GM18870 (cell line): ENCODE data around the gene INPP5E.

Experiments
- ATAC-seq: cut with Tn5 transposase; IDR thresholded peaks from one replicate; pipeline ENCODE4 v1.9.1; 2021; ENCODE audit warnings: moderate library complexity; ENCODE audit not compliant: unreplicated experiment

INPP5E gene, protein sequence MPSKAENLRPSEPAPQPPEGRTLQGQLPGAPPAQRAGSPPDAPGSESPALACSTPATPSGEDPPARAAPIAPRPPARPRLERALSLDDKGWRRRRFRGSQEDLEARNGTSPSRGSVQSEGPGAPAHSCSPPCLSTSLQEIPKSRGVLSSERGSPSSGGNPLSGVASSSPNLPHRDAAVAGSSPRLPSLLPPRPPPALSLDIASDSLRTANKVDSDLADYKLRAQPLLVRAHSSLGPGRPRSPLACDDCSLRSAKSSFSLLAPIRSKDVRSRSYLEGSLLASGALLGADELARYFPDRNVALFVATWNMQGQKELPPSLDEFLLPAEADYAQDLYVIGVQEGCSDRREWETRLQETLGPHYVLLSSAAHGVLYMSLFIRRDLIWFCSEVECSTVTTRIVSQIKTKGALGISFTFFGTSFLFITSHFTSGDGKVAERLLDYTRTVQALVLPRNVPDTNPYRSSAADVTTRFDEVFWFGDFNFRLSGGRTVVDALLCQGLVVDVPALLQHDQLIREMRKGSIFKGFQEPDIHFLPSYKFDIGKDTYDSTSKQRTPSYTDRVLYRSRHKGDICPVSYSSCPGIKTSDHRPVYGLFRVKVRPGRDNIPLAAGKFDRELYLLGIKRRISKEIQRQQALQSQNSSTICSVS

DNA sequence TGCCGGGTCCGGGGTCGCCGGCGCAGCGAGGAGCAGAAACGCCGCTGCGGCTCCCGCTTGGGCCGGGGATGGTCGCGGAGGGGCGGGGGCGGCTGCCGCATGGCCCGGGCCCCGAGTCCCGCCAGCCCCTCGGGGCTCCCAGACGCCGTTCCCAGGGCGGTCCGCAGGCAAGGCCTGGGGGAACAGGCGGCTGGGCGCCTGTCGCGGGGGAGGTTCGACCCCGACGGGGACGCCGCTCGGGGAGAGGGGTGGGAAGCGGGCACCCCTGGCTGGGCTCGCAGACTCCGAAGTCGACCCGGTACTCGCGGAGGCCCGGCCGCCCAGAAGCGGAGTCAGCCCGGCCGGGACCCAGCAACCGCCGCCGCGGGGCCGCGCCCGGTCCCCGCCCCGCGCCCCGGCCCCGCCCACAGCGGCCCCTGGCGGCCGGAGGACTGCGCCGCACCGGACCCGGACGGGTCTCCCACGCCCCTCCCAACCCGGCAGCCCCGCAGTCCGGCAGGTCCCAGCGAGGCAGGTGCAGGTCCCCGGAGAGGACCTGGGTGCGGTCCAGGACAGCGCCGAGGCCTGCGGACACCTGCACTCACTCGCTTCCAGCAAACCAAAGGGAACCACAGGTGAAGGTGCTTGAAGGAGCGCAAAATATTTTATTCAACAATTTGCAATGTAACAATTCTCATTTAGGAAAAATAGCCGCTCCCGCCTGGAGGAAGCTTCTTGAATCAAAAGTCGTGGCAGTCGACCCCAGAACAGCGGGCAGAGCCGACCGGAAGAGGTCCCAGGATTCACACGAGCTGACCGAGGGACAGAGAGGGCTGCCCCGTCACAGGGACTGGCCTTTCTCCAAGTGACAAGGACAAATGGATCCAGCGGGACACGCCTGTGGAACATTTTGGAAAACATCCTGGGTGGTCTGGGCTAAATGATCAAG lies at the start of gene INPP5E:
INPP5E (minus strand) TSS at position 365 of the 928 bp plus-strand sequence. CDS start 426 bp downstream, outside the sequence.
- no peak for ATAC-seq

DNA sequence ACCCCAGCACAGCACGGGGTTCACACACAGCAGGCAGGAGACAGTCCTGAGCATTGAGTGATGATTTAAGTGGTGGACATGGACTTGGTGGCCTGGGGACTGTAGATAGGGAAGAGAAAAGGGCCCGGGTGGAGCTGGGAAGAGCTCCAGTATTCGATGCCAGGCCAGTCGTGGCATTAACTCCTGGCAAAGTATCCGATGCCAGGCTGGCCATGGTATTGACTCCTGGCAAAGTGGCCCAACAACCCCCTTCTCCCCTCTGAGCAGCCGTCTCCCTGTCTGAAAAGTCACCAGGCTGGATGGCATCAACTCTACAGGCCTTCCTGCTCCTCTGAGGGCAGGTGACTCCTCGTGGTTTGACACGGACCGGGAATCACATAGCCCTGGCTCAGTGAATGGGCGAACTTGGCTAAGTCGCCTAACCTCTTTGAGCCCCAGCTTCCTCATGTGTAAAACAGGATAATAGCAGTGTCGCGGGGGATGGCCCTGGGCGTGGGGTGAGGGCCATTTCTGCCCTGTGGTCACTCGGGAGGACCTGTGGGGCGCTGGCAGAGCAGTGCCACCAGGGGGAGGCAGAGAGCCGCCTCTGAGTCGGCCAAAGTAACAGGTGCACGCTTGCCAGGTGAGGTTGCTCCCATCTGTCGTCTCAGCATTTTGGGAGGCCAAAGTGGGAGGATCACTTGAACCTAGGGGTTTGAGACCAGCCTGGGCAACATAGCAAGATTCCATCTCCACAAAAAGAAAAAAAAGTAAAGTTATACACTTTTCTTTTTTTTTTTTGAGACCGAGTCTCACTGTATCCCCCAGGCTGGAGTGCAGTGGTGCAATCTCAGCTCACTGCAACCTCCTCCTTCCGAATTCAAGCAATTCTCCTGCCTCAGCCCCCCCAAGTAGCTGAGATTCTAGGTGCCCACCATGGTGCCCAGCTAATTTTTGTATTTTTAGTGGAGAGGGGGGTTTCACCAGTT lies 48.9 kb upstream of the INPP5E start:
- no peak for ATAC-seq

DNA sequence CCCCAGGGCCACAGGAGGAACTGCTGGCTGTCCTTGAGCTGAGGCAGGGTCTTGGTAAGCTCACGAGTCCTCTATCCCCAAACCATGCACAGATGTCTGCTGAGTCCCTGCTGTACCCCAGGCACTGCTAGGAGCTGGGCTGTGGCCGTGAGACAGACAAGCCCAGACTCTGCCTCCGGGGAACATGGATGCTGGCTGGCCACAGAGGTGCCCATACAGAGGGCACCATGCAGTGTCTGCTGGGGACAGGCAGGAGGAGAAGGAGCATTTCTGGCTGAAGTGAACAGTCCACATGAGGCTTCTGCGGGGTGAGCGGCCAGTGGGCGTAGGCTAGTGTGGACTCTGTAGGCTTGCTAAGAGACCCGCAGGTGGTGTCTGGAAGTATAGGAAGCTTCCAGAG lies 48.0 kb upstream of the INPP5E start:
- ATAC-seq = no peak

DNA sequence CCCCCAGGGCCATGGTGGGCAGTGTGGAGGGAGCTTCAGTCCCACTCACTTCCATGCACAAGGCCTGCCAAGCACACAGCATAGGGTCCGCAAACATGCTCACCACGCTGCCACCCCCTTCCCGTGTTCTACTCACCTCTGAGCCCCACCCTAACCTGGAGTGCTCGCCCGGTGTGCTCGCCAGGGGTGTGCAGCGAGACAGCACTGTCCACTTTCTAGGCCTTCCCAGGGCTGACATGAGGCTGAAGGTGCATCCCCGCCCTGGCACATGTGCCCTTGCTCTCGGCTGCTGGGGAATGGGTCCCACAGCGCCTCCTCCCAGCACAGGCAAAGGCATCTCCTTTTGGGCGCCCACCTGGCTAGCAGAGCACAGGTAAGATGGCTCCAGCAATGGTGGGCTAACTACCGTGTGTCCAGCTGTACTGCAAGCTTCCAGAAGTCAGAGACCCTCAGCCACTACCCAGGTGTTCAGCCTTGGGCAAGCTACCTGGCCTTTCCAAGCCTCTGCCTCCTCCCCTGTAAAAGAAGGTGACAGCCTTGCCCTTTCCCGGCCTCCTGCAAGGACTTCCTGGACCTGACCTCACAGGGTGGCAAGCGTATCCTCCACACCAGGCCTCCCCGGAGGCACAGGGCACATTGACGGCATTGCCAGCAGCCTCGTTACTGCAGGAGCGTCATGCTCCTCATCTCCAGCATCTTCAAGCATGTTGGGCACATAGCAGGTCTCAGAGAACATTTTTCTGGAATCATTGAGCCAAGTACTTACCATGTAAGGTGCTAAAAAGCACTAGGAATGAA lies 47.4 kb upstream of the INPP5E start:
- ATAC-seq = no peak

DNA sequence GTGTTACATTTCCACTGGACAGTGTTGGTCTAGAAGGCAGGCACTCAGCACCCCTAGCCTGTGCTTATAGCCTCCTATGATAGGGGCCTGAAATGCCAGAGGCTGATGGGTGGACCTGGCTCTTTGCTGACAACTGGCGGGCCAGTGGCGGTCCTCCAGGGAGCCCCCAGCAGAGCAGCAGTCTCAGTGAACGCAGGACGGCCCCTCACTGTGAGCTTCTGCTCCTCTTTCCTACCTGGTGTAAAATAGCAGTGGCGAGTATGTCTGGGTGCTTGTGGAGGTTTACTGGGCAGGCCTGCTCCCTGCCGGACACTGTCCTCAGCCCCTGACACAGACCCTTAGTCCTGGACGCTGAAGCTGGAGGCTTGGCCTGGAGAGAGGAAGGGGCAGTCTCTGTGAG lies 46.5 kb upstream of the INPP5E start:
- ATAC-seq = no peak

DNA sequence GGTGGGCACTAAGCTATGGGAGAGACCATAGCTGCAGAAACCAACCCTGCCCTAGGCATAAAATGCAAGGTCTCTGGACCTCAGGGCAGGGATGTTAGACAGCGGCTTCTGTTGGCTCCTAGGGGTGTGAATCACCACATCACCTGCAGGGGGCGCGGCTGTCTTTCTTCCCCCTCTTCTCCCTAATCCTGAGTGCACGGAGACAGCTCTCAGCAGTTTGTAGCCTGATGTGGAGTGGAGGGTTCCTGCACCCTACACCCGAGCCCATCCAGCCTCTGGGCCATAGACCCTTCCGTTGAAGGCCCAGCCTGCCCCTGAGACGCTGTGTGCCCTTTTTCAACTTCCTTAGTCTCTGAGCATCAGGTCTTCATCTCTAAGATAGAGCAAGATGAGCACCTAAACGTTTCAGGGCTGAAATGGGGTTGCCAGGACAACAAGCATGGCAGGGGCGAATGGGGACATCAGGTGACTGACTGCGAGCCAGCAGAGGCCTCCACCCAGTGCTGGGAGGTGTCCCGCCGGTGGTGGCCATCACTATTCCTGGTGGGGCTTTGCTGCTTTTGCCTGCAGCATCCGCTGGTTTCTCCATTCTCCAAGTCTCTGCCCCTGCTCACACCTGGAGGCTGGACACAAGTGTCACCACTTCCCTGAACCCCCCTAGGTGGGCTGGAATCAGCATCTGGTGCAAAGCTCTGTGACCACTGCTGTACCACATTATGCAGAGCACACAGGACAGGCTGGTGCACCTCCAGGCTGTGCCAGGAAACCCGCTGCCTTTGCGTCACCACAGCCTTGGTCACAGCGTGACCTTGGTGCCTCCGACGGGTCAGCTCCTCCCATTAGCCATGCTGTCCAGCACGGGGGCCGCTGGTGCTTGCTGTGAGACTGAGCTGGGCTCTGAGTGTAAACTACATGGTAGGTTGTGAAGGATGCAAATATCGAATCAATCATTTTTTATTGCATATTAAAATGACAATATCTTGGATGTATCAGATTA lies 45.7 kb upstream of the INPP5E start:
- no peak for ATAC-seq

DNA sequence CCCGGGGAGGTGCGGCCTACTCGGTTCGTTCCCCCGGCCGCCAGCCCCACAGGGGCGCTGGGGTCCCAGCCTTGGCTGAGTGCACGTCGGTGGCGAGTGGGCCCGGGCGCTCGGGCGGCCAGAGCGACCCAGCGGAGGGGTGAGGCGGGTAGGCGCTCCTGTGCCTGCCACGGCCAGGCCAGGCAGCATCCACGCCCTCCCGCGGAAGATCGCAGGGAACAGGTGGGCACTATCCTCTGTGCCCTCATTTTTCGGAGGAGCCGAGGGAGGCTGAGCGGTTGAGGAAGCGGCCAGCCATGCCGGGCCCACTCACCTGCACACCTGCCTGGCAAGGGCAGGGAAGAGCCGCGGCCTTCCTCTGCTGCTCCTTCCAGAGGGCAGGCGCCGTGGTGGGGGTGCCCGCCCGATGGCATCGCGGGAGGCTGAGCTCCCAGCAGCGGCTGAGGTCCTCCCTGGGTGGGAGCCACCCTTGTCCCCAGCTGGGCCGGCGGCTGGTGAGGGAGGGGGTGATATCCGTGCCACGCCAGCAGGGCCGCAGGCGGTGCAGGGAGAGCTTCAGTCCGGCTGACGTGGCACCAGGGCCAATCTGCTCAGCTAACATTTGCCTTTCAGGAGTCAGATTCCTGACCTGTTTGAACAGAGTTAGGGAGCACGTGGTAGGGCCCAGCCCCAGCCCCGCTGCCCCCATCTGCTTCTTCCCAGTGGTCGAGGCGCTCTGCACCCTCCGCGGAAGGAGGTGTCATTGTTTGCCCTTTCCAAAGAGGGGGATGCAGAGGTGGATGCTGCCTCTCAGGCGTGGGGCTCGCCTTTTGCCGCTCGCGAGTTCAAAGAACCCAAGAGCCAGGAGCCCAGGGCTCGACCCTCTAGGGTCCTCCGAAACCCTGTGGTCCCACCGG lies 44.8 kb upstream of the INPP5E start:
- no peak for ATAC-seq

DNA sequence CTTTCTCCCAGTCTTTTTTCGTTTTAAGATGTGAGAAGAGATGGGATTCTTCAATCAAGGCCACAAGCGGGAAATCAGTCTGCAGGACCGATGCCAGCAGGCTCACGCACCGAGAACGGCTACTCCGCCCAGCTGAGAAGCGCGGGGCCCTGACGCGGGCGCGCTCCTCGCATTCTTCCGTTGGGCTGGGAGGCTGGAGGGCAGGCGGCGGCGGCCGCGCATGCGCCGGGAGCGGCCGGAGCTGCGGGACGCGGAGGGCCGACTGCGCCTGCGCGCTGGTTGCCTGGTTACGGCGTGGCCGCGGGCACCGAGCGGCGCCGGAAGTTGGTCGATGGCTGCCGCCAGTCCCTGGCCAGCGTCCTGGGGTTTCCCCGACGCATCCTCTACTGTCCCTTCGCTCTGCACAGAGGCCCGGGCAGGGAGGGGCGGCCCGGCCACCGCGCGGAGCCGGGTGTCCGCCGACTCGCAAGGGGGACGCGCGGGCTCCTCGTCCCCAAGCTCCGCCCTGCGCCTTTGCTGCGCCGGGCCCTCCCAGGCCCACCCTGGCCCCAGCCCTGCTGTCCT lies 44.0 kb upstream of the INPP5E start:
- peak; percentile 66 for ATAC-seq

DNA sequence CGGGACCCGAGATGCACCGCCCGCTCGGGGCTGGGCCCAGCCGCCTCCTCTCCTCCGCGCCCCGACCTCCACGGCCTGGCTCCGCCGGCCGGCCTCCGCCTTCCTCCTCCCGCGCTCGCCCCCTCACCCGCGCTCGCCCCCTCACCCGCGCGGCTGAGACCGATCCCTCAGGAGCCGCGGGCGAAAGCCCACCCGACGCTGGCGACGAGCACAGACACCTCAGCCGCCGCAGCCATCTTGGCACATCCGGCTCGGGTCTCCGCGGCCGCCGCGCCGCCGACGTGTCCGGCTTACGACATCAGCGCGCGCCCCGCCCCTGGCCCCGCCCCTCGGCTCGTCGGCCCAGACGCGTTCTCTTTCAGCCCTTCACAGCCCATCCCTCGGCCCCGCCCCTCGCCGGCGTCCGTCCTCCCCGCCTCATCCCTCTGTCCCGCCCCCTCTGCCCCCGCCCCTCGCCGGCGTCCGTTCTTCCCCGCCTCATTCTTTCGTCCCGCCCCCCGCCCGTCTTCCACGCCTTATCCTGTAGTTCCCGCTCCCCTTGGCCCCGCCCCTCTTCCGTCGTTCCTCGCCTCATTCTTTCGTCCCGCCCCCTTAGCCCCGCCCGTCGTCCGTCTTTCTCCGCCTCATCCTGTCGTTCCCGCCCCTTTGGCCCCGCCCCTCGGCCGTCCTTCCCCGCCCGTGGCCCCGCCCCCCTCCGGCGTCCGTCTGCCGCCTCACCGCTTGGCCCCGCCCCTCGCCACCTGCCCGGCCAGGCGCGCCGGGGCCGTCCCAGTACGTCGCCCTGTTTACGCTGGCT lies 43.3 kb upstream of the INPP5E start, which contains the start of gene SEC16A:
SEC16A (minus strand) TSS at position 248 of the 796 bp plus-strand sequence. CDS start 5,425 bp downstream, outside the sequence.
- ATAC-seq = peak; percentile 50

DNA sequence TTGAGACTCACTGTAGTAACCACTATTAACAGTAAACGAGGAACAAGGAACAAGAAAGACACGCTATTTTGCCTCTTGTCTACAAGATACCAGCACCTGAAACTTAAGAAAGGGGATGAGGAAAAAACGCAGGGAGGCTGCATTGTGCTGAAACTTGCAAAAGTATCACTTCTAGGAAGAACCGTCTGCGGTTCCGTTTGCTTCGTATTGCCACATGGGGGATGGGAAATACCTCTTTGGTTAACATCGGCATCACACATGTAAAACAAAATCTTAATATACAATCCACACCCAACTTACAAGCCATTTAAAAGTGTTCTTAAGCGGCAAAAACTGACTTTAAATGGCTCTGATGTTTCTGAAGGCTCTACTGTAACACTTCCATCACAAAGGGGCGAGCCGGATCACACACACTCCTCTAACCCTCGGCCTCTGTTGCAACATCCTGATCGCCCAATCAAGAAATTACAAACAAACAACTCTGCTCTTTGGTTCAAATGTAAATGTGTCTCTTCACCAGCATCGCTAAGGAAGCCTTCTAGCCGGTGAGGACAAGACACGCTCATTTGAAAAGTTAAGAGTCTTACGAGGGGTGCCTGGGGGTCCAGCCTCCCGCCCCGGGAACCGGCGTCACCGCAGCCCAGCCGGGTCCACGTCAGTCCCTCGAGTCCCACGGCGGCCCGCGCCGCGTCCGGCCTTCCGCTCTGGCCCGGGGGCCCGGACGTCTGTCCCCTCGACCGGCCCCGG lies 42.6 kb upstream of the INPP5E start:
- ATAC-seq = no peak

DNA sequence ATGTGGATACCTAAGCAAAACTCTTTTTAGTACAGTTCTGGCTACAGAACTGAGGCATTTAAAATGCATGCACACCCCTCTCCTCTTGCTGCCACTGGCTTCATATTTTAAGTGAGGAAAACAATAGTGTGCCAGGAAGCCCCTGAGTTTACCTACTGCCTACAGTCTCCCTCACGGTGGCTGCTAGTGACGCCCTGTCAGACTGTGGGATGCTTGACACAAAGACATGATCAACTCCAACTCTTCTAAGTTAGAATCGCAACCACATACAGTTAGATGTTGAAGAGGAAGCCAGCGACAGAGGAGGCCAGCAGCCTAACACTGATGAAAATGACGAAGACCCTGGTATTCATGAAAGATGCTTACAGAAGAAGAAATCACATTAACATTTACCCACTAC lies 41.9 kb upstream of the INPP5E start:
- ATAC-seq = no peak

DNA sequence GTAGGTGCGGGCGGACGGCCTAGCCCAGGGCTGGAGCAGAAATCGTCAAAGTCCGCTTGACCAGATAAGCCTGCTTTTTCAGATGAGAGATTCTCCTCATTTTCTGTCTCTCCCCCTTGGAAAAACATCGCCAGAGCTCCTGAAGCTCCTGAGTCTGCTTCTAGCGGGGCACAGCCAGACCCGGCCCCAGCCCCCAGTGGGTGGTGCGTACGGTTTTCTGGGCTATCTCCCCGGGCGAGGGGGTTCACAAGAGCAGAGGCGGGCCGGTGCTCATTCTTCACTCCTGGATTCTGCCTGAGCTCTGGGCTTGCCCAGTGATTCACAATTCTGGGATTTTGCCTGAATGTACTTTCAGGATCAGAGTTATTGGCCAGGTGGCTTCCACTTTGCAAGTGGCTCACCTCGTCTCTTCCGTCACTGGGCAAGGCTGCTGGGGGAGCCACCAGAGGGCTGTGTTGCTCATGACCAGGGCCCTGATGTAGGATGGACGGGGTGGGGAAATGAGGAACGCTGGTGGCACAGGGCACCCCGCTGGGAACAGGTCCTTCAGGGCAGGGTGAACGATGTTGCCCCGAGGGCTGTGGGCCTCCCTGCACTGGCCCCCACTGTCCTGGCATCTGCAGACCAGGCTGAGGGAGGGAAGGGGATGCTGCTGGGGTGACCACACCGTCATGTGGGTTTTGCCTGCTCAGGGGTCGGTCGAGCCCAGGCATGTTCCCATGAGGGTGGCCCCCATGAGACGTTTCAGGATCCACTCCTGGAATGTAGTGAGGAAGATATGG lies 36.9 kb upstream of the INPP5E start:
- no peak for ATAC-seq

DNA sequence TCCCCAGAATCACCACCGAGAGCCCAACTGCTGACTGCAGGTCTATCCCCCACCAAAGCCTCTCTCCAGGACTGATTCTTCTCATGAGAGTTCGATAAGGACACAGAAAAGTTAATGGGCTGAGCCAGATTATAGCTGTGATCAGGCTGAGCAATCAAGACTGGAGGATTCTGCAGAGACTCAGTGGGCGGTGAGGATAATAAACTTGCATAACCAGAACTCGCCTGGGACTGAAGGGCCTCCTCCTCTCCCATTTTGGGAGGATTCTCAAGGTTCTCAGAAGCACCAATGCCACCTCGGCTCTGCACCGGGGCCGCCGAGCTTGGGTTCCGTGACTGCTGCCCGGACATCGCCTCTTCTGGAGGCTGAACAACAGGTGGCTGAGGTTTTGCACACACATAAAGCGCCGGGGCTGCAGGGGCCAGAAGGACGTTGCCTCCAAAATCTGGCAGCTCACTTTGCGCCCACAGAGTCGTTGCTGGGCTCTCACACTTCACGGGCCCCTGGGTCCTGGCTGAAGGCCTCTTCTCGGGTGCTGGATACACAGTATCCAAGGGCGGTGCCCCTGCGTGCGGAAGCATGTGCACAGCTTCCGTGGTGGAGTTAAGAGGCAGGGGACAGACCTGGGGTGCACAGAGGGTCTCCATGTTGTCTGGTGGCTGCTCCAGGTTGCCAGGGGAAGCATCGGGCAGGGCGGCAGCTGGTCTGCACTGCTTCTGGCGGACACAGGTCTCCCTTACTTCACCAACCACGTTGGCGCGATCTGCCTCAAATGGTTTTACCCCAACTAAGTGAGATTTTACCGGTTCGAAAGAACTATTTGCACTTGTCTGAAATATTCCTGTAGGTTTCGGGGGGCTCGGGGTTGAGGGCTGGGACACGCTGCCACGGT lies 35.6 kb upstream of the INPP5E start:
- no peak for ATAC-seq
